ENCODE results near the gene SKOR1. TPM values are rescaled to one million over a fixed set of nuclear protein-coding genes. Genes with fewer than 3 reads are reported as not detected.

Gene SKOR1
- total RNA-seq, 1 donor from 2014 or later, result not detected

- DNase-seq (ENCODE audit: low read depth) (no peak), FAIRE-seq (no peak)
- Histone ChIP-seq H3K27ac (ENCODE audit: low read depth, low read length) (no peak overlapping the region), H3K4me3 (ENCODE audit: insufficient read depth, low read depth, low read length) (no peak overlapping the region), H3K36me3 (ENCODE audit: insufficient read depth, low read length) (no peaks in the 10 kb centered on the region), H3K27me3 (ENCODE audit: insufficient read depth, low read length) (peaks cover 2% of the 10 kb centered on the region), H3K4me2 (ENCODE audit: low read length) (no peak overlapping the region), H4K20me1 (ENCODE audit: insufficient read depth, low read length) (no peaks in the 10 kb centered on the region), H3K9me3 (ENCODE audit: insufficient read depth, low read depth, low read length) (peaks cover 5% of the 10 kb centered on the region), H3K9ac (ENCODE audit: low read length) (no peak overlapping the region), H3K79me2 (ENCODE audit: insufficient read depth, low read length) (no peaks in the 10 kb centered on the region), H3K4me1 (ENCODE audit: insufficient read depth, low read length) (no peaks in the 10 kb centered on the region), H2AFZ (ENCODE audit: low read depth, low read length) (no peak overlapping the region)
- Mint-ChIP-seq H3K4me3 (ENCODE audit: unreplicated experiment) (no peak overlapping the region), H3K27me3 (ENCODE audit: low read depth, unreplicated experiment) (peaks cover 8% of the 10 kb centered on the region), H3K4me1 (ENCODE audit: low read depth, unreplicated experiment) (peaks cover 2% of the 10 kb centered on the region), H3K9me3 (ENCODE audit: unreplicated experiment) (no peaks in the 10 kb centered on the region), H3K36me3 (ENCODE audit: low read depth, unreplicated experiment) (no peaks in the 10 kb centered on the region), H3K27ac (ENCODE audit: unreplicated experiment) (no peak overlapping the region)
- TF ChIP-seq EZH2 (IDR thresholded peaks at IDR 0.05; ENCODE audit: insufficient read depth, low read length), result no peak
- TF ChIP-seq, protein P1, sequence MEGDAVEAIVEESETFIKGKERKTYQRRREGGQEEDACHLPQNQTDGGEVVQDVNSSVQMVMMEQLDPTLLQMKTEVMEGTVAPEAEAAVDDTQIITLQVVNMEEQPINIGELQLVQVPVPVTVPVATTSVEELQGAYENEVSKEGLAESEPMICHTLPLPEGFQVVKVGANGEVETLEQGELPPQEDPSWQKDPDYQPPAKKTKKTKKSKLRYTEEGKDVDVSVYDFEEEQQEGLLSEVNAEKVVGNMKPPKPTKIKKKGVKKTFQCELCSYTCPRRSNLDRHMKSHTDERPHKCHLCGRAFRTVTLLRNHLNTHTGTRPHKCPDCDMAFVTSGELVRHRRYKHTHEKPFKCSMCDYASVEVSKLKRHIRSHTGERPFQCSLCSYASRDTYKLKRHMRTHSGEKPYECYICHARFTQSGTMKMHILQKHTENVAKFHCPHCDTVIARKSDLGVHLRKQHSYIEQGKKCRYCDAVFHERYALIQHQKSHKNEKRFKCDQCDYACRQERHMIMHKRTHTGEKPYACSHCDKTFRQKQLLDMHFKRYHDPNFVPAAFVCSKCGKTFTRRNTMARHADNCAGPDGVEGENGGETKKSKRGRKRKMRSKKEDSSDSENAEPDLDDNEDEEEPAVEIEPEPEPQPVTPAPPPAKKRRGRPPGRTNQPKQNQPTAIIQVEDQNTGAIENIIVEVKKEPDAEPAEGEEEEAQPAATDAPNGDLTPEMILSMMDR (IDR thresholded peaks at IDR 0.05; ENCODE audit: insufficient read depth, low read depth, low read length), result no peak
Observed at GRCh38 chr15:67869701-67870100, 44.4 kb downstream of the SKOR1 start.

- H3K27me3 ChIP-seq (ENCODE audit: insufficient read depth, low read length), result peaks cover 2% of the 10 kb centered on the region
- no peak overlapping the region for H3K27ac Mint-ChIP-seq (ENCODE audit: unreplicated experiment)
- peaks cover 4% of the 10 kb centered on the region for H3K27me3 Mint-ChIP-seq (ENCODE audit: low read depth, unreplicated experiment)
- H3K36me3 Mint-ChIP-seq (ENCODE audit: low read depth, unreplicated experiment), result no peaks in the 10 kb centered on the region
- no peak overlapping the region for H3K27ac ChIP-seq (ENCODE audit: low read depth, low read length)
- H3K36me3 ChIP-seq (ENCODE audit: insufficient read depth, low read length), result no peaks in the 10 kb centered on the region
- H3K79me2 ChIP-seq (ENCODE audit: insufficient read depth, low read length), result no peaks in the 10 kb centered on the region
- FAIRE-seq, result no peak
- no peak overlapping the region for H3K4me2 ChIP-seq (ENCODE audit: low read length)
- H3K4me3 Mint-ChIP-seq (ENCODE audit: unreplicated experiment), result no peak overlapping the region
- H2AFZ ChIP-seq (ENCODE audit: low read depth, low read length), result no peak overlapping the region
- peaks cover 5% of the 10 kb centered on the region for H3K9me3 ChIP-seq (ENCODE audit: insufficient read depth, low read depth, low read length)
- no peak overlapping the region for H3K9ac ChIP-seq (ENCODE audit: low read length)
- H4K20me1 ChIP-seq (ENCODE audit: insufficient read depth, low read length), result no peaks in the 10 kb centered on the region
- TF ChIP-seq, protein P1 (IDR thresholded peaks at IDR 0.05; ENCODE audit: insufficient read depth, low read depth, low read length), result no peak
- TF ChIP-seq EZH2 (IDR thresholded peaks at IDR 0.05; ENCODE audit: insufficient read depth, low read length), result no peak
- no peak overlapping the region for H3K4me3 ChIP-seq (ENCODE audit: insufficient read depth, low read depth, low read length)
- no peaks in the 10 kb centered on the region for H3K4me1 ChIP-seq (ENCODE audit: insufficient read depth, low read length)
- H3K4me1 Mint-ChIP-seq (ENCODE audit: low read depth, unreplicated experiment), result no peaks in the 10 kb centered on the region
- H3K9me3 Mint-ChIP-seq (ENCODE audit: unreplicated experiment), result no peaks in the 10 kb centered on the region
- DNase-seq (ENCODE audit: low read depth), result no peak
Observed at GRCh38 chr15:67870868-67871408, 45.6 kb downstream of the SKOR1 start.

GRCh38 chr15:67873777-67874176 lies 48.5 kb downstream of the SKOR1 start:
- no peaks in the 10 kb centered on the region for H3K36me3 Mint-ChIP-seq (ENCODE audit: low read depth, unreplicated experiment)
- TF ChIP-seq, protein P1 (IDR thresholded peaks at IDR 0.05; ENCODE audit: insufficient read depth, low read depth, low read length), result no peak
- TF ChIP-seq EZH2 (IDR thresholded peaks at IDR 0.05; ENCODE audit: insufficient read depth, low read length), result no peak
- Histone ChIP-seq H2AFZ (ENCODE audit: low read depth, low read length) (no peak overlapping the region), H4K20me1 (ENCODE audit: insufficient read depth, low read length) (no peaks in the 10 kb centered on the region), H3K36me3 (ENCODE audit: insufficient read depth, low read length) (no peaks in the 10 kb centered on the region), H3K27me3 (ENCODE audit: insufficient read depth, low read length) (peaks cover 2% of the 10 kb centered on the region), H3K27ac (ENCODE audit: low read depth, low read length) (no peak overlapping the region), H3K4me2 (ENCODE audit: low read length) (no peak overlapping the region), H3K4me3 (ENCODE audit: insufficient read depth, low read depth, low read length) (no peak overlapping the region), H3K9me3 (ENCODE audit: insufficient read depth, low read depth, low read length) (peaks cover 5% of the 10 kb centered on the region), H3K79me2 (ENCODE audit: insufficient read depth, low read length) (no peaks in the 10 kb centered on the region), H3K4me1 (ENCODE audit: insufficient read depth, low read length) (no peaks in the 10 kb centered on the region), H3K9ac (ENCODE audit: low read length) (no peak overlapping the region)
- H3K4me1 Mint-ChIP-seq (ENCODE audit: low read depth, unreplicated experiment), result no peaks in the 10 kb centered on the region
- no peak for FAIRE-seq
- H3K9me3 Mint-ChIP-seq (ENCODE audit: unreplicated experiment), result peaks cover 3% of the 10 kb centered on the region
- H3K27ac Mint-ChIP-seq (ENCODE audit: unreplicated experiment), result no peak overlapping the region
- no peak overlapping the region for H3K4me3 Mint-ChIP-seq (ENCODE audit: unreplicated experiment)
- H3K27me3 Mint-ChIP-seq (ENCODE audit: low read depth, unreplicated experiment), result peaks cover 2% of the 10 kb centered on the region
- DNase-seq (ENCODE audit: low read depth), result no peak
